Small intestine (tissue), 7 donors: ENCODE results near the gene LRRC42. TPM values are rescaled to one million over a fixed set of nuclear protein-coding genes. Genes with fewer than 3 reads are reported as not detected.

Source experiments
- DNase-seq, 2 donors: peaks; one replicate each; pipeline versions ENCODE4 v3.0.0 to v3.0.0-alpha.2; 2013
- FAIRE-seq: peaks from 2 replicates; lab custom pipeline; 2012; peaks lifted over from hg19 to GRCh38; lab: Jason Lieb, UNC
- H3K27ac ChIP-seq, 3 donors: one replicate each; pipeline ENCODE4 v1.5.1; 2013; ENCODE audit warnings: low read length in 2 of 3, mild to moderate bottlenecking in 2 of 3, control low read depth in 1 of 3, inconsistent platforms in 1 of 3, low read depth in 1 of 3, moderate library complexity in 1 of 3
- H3K27me3 ChIP-seq, 3 donors: one replicate each; pipeline ENCODE4 v1.6.1; 2013; ENCODE audit warnings: low read length in 3 of 3, inconsistent platforms in 1 of 3; ENCODE audit not compliant: control insufficient read depth in 3 of 3, insufficient read depth in 3 of 3
- H3K36me3 ChIP-seq, 3 donors: one replicate each; pipeline ENCODE4 v1.6.1; 2013; ENCODE audit warnings: low read length in 3 of 3, inconsistent platforms in 1 of 3, low read depth in 1 of 3, mild to moderate bottlenecking in 1 of 3, moderate library complexity in 1 of 3; ENCODE audit not compliant: control insufficient read depth in 3 of 3, insufficient read depth in 2 of 3
- H3K4me1 ChIP-seq, 3 donors: one replicate each; pipeline ENCODE4 v1.6.1; 2013; ENCODE audit warnings: low read length in 2 of 3, inconsistent platforms in 1 of 3, low read depth in 1 of 3, mild to moderate bottlenecking in 1 of 3, moderate library complexity in 1 of 3; ENCODE audit not compliant: control insufficient read depth in 3 of 3, insufficient read depth in 2 of 3
- H3K4me3 ChIP-seq, 3 donors: one replicate each; pipeline ENCODE4 v1.5.1; 2013; ENCODE audit warnings: low read length in 3 of 3, control low read depth in 1 of 3, inconsistent platforms in 1 of 3, low read depth in 1 of 3, mild to moderate bottlenecking in 1 of 3, moderate library complexity in 1 of 3
- H3K9me3 ChIP-seq, 2 donors: one replicate each; pipeline ENCODE4 v1.6.1; 2013; ENCODE audit warnings: low read depth in 1 of 2, low read length in 1 of 2; ENCODE audit not compliant: control insufficient read depth in 2 of 2, insufficient read depth in 1 of 2
- WGBS, 3 donors: extraction: QIAGEN DNeasy Blood & Tissue Kit; methylation state at CpG; one replicate each; pipeline ENCODE4 v1.1.7; 2013; 5-methylcytosine and 5-hydroxymethylcytosine counted together
- polyA plus RNA-seq, 4 donors: library from polyadenylated mRNA; stranded (reverse) in 3 of 4; unstranded in 1 of 4; fragments of 200-250 nt in 3 of 4; fragments of 120-200 nt in 1 of 4; gene quantifications; one replicate each; pipeline versions ENCODE4 v1.2.1 to v1.2.3, GENCODE V29; 2013
- donor health status: healthy with polysubstance abuse.
- donor health status: control.
- donor health status: control.
- donor health status: Bipolar disorder and iron deficiency.
- donor health status: healthy.

The LRRC42 gene
- polyA plus RNA-seq, 4 donors: 11.2 to 29.7 (median 18.9) TPM

- H3K9me3 ChIP-seq: no peaks in the 10 kb centered on the region
- H3K27ac ChIP-seq: no peak overlapping the region
- no peak overlapping the region for H3K4me3 ChIP-seq
- FAIRE-seq (no peak), DNase-seq (no peak)
- no peaks in the 10 kb centered on the region for H3K36me3 ChIP-seq
- WGBS, 3 donors: 85 to 90% (median 86%) methylated on average over 13 of the region's 13 CpGs
- H3K27me3 ChIP-seq: peaks cover 0 to 4% (median 0%) of the 10 kb centered on the region in 3 donors
- H3K4me1 ChIP-seq: peaks cover 0 to 11% (median 0%) of the 10 kb centered on the region in 3 donors
These were observed 62.7 kb downstream of the LRRC42 start for GRCh38 chr1:54008876-54009275.

GRCh38 chr1:54009406-54009805 lies 63.3 kb downstream of the LRRC42 start:
- FAIRE-seq: no peak
- H3K9me3 ChIP-seq: no peaks in the 10 kb centered on the region
- no peaks in the 10 kb centered on the region for H3K36me3 ChIP-seq
- 84 to 88% (median 84%) methylated on average over 4 of the region's 4 CpGs for WGBS, 3 donors
- H3K27ac ChIP-seq: no peak overlapping the region
- peaks cover 0 to 15% (median 0%) of the 10 kb centered on the region in 3 donors for H3K4me1 ChIP-seq
- H3K27me3 ChIP-seq: peaks cover 0 to 4% (median 0%) of the 10 kb centered on the region in 3 donors
- DNase-seq: no peak
- no peak overlapping the region for H3K4me3 ChIP-seq

GRCh38 chr1:54010415-54011117 lies 64.4 kb downstream of the LRRC42 start:
- no peak for DNase-seq
- no peak for FAIRE-seq

GRCh38 chr1:54011316-54012007 lies 65.3 kb downstream of the LRRC42 start:
- H3K27me3 ChIP-seq: peaks cover 0 to 4% (median 0%) of the 10 kb centered on the region in 3 donors
- WGBS, 3 donors: 82 to 88% (median 85%) methylated on average over 9 of the region's 9 CpGs

More at GRCh38 chr1:54010415-54011117, 64.4 kb downstream of the LRRC42 start:
- H3K4me1 ChIP-seq: peaks cover 0 to 15% (median 0%) of the 10 kb centered on the region in 3 donors
- no peaks in the 10 kb centered on the region for H3K9me3 ChIP-seq
- no peaks in the 10 kb centered on the region for H3K36me3 ChIP-seq
- peaks cover 0 to 4% (median 0%) of the 10 kb centered on the region in 3 donors for H3K27me3 ChIP-seq
- no peak overlapping the region for H3K27ac ChIP-seq
- no peak overlapping the region for H3K4me3 ChIP-seq
- WGBS, 3 donors: 64 to 88% (median 81%) methylated on average over 4 to 5 of the region's 5 CpGs

GRCh38 chr1:54012008-54012325 lies 65.8 kb downstream of the LRRC42 start:
- Histone ChIP-seq H3K27me3 (peaks cover 0 to 4% (median 0%) of the 10 kb centered on the region in 3 donors), H3K9me3 (no peaks in the 10 kb centered on the region), H3K27ac (no peak overlapping the region), H3K4me1 (peaks cover 0 to 26% (median 0%) of the 10 kb centered on the region in 3 donors), H3K4me3 (no peak overlapping the region), H3K36me3 (no peaks in the 10 kb centered on the region)
- DNase-seq (no peak), FAIRE-seq (no peak)
- 89 to 91% (median 91%) methylated on average over 9 of the region's 9 CpGs for WGBS, 3 donors

More at GRCh38 chr1:54011316-54012007, 65.3 kb downstream of the LRRC42 start:
- no peak for DNase-seq
- FAIRE-seq: no peak
- Histone ChIP-seq H3K27ac (no peak overlapping the region), H3K4me3 (no peak overlapping the region), H3K36me3 (no peaks in the 10 kb centered on the region), H3K4me1 (peaks cover 0 to 23% (median 0%) of the 10 kb centered on the region in 3 donors), H3K9me3 (no peaks in the 10 kb centered on the region)

GRCh38 chr1:54012863-54013262 lies 66.7 kb downstream of the LRRC42 start:
- Histone ChIP-seq H3K4me1 (peaks cover 0 to 31% (median 0%) of the 10 kb centered on the region in 3 donors), H3K27ac (no peak overlapping the region), H3K27me3 (peaks cover 0 to 4% (median 0%) of the 10 kb centered on the region in 3 donors), H3K4me3 (no peak overlapping the region), H3K9me3 (no peaks in the 10 kb centered on the region), H3K36me3 (no peaks in the 10 kb centered on the region)
- FAIRE-seq (no peak), DNase-seq (no peak)
- WGBS, 3 donors: 74 to 88% (median 84%) methylated on average over 8 of the region's 8 CpGs

GRCh38 chr1:54013393-54014008 lies 67.4 kb downstream of the LRRC42 start:
- DNase-seq (peak in 1 of 2 donors; percentile 58), FAIRE-seq (no peak)
- 72 to 79% (median 79%) methylated on average over 8 of the region's 8 CpGs for WGBS, 3 donors
- Histone ChIP-seq H3K9me3 (no peaks in the 10 kb centered on the region), H3K36me3 (no peaks in the 10 kb centered on the region), H3K4me3 (no peak overlapping the region), H3K4me1 (peaks cover 0 to 34% (median 0%) of the 10 kb centered on the region in 3 donors), H3K27me3 (peaks cover 0 to under 1% (median 0%) of the 10 kb centered on the region in 3 donors), H3K27ac (no peak overlapping the region)

GRCh38 chr1:54014009-54014629 lies 68.0 kb downstream of the LRRC42 start:
- DNase-seq: no peak
- no peak overlapping the region for H3K4me3 ChIP-seq
- H3K9me3 ChIP-seq: no peaks in the 10 kb centered on the region
- no peak overlapping the region for H3K27ac ChIP-seq
- FAIRE-seq: no peak
- WGBS, 3 donors: 62 to 68% (median 66%) methylated on average over 16 to 17 of the region's 17 CpGs
- H3K27me3 ChIP-seq: no peaks in the 10 kb centered on the region
- peaks cover 0 to 34% (median 0%) of the 10 kb centered on the region in 3 donors for H3K4me1 ChIP-seq
- no peaks in the 10 kb centered on the region for H3K36me3 ChIP-seq
